IPS-18a (cell line): Measurements from ENCODE around the gene ANKZF1.

Experiments used
- H3K27ac ChIP-seq: one replicate; pipeline ENCODE4 v1.5.1; 2013; ENCODE audit warnings: low read length
- H3K27me3 ChIP-seq: one replicate; pipeline ENCODE4 v1.6.1; 2013; ENCODE audit warnings: mild to moderate bottlenecking, low read length; ENCODE audit not compliant: control insufficient read depth, insufficient read depth
- H3K36me3 ChIP-seq: one replicate; pipeline ENCODE4 v1.6.1; 2013; ENCODE audit warnings: low read depth, low read length; ENCODE audit not compliant: control insufficient read depth
- H3K4me1 ChIP-seq: one replicate; pipeline ENCODE4 v1.6.1; 2013; ENCODE audit warnings: low read depth, low read length; ENCODE audit not compliant: control insufficient read depth
- H3K4me3 ChIP-seq: one replicate; pipeline ENCODE4 v1.5.1; 2013; ENCODE audit warnings: low read length
- H3K9ac ChIP-seq: one replicate; pipeline ENCODE4 v1.6.1; 2013; ENCODE audit warnings: mild to moderate bottlenecking, low read length, moderate library complexity
- H3K9me3 ChIP-seq: one replicate; pipeline ENCODE4 v1.6.1; 2013; ENCODE audit warnings: low read depth, low read length; ENCODE audit not compliant: control insufficient read depth

The ANKZF1 gene

GRCh38 chr2:219270055-219270372 lies 40.4 kb downstream of the ANKZF1 start:
- no peaks in the 10 kb centered on the region for H3K9me3 ChIP-seq
- no peaks in the 10 kb centered on the region for H3K36me3 ChIP-seq
- H3K27me3 ChIP-seq, result no peaks in the 10 kb centered on the region
- no peak overlapping the region for H3K9ac ChIP-seq
- peaks cover 10% of the 10 kb centered on the region for H3K4me1 ChIP-seq
- no peak overlapping the region for H3K27ac ChIP-seq
- no peak overlapping the region for H3K4me3 ChIP-seq

GRCh38 chr2:219271021-219271420 lies 41.4 kb downstream of the ANKZF1 start:
- Histone ChIP-seq H3K4me3 (no peak overlapping the region), H3K9me3 (no peaks in the 10 kb centered on the region), H3K4me1 (peaks cover 10% of the 10 kb centered on the region), H3K27ac (no peak overlapping the region), H3K27me3 (no peaks in the 10 kb centered on the region), H3K36me3 (no peaks in the 10 kb centered on the region), H3K9ac (no peak overlapping the region)

DNA sequence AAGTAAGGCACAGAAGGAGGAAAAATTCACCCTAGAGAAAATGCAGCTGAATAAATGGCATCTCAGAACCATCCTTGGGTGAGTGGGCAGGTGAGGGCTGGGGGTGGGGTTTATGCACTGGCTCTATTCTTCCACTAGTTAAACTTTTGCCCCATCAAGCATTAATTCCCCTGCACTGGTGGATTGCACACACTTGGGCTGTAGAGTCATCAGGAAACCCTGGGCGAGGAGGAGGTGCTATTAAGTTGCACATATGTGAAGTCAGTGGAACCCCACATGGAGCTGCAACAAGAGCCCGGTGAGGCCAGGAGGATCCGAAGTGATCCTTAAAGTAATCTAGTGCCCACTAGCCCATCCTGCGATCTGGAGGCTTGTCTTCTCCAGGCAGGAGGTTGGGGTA lies 42.8 kb downstream of the ANKZF1 start:
- H3K36me3 ChIP-seq, result no peaks in the 10 kb centered on the region

DNA sequence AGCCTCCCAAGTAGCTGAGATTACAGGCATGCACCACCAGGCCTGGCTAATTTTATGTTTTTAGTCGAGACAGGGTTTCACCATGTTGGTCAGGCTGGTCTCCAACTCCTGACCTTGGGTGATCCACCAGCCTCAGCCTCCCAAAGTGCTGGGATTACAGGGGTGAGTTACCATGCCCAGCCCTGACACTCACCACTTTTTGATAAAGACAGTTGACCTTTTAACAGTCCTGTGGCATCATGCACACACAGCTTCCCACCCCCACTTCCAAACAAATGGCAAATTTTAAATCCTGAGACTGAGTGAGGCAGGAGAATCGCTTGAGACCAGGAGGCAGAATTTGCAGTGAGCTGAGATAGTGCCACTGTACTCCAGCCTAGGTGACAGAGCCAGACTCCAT lies 43.4 kb downstream of the ANKZF1 start:
- Histone ChIP-seq H3K9ac (no peak overlapping the region), H3K9me3 (no peaks in the 10 kb centered on the region), H3K27ac (no peak overlapping the region), H3K4me3 (no peak overlapping the region), H3K27me3 (no peaks in the 10 kb centered on the region), H3K36me3 (no peaks in the 10 kb centered on the region), H3K4me1 (peaks cover 16% of the 10 kb centered on the region)

More for the DNA sequence above, 42.8 kb downstream of the ANKZF1 start:
- Histone ChIP-seq H3K4me3 (no peak overlapping the region), H3K9me3 (no peaks in the 10 kb centered on the region), H3K27me3 (no peaks in the 10 kb centered on the region), H3K9ac (no peak overlapping the region), H3K27ac (no peak overlapping the region), H3K4me1 (peaks cover 12% of the 10 kb centered on the region)

- Histone ChIP-seq H3K9ac (no peak overlapping the region), H3K9me3 (no peaks in the 10 kb centered on the region), H3K27me3 (no peaks in the 10 kb centered on the region), H3K36me3 (no peaks in the 10 kb centered on the region), H3K4me3 (no peak overlapping the region), H3K4me1 (peaks cover 25% of the 10 kb centered on the region), H3K27ac (no peak overlapping the region)
These were observed 44.3 kb downstream of the ANKZF1 start for GRCh38 chr2:219273937-219274336.

GRCh38 chr2:219274361-219274921 lies 44.8 kb downstream of the ANKZF1 start:
- H3K36me3 ChIP-seq, result no peaks in the 10 kb centered on the region
- no peaks in the 10 kb centered on the region for H3K9me3 ChIP-seq
- H3K9ac ChIP-seq, result no peak overlapping the region
- no peak overlapping the region for H3K27ac ChIP-seq
- H3K27me3 ChIP-seq, result no peaks in the 10 kb centered on the region
- peaks cover 25% of the 10 kb centered on the region for H3K4me1 ChIP-seq
- no peak overlapping the region for H3K4me3 ChIP-seq

DNA sequence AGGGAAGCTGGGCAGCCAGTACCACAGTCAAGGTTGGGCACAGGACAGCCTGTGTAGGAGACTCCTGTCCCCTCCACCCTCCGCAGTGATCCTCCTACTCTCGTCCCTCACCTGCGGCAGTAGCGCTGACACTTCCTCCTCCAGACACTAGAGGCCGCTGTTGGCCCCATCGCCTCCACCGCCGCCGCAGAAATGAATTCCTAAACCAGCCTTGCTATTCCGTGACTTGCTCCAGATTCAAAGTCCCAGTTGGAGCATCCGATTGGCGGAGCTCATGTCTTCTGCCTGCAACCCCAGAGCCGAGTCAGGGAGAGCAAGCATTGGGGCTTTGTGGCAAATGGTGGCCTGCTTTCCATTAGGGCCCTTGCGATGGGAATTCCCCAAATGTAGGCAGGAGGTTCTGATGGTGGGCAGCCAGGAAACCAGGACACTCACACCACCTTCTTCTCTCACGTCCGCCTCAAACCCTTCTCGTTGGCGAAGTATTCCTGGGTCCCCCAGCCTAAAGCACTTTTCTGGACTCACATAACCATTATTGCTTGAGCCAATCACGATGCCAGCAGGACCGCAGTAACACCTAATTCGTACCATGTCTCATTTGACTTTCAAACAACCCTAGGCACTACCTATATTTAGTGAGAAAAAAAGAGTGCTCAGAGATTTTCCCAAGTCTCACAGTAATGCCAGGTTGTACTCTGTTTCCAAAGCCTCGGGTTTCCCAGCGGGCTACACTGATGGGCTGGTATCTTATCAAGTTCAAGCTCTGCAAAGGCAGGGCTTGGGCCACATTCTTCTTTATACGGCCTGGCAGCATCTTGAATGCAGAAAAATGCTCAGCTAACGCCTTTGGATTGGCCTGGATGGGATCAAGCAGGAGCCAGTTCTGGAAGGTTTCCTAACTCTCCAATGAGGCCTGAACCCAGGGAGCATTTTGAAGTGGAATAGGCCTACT lies 48.4 kb downstream of the ANKZF1 start:
- H3K4me1 ChIP-seq, result peaks cover 31% of the 10 kb centered on the region
- H3K4me3 ChIP-seq, result peak overlapping the region; percentile 57
- H3K27ac ChIP-seq, result no peak overlapping the region
- H3K9ac ChIP-seq, result no peak overlapping the region
- H3K9me3 ChIP-seq, result no peaks in the 10 kb centered on the region
- H3K36me3 ChIP-seq, result no peaks in the 10 kb centered on the region
- no peaks in the 10 kb centered on the region for H3K27me3 ChIP-seq

DNA sequence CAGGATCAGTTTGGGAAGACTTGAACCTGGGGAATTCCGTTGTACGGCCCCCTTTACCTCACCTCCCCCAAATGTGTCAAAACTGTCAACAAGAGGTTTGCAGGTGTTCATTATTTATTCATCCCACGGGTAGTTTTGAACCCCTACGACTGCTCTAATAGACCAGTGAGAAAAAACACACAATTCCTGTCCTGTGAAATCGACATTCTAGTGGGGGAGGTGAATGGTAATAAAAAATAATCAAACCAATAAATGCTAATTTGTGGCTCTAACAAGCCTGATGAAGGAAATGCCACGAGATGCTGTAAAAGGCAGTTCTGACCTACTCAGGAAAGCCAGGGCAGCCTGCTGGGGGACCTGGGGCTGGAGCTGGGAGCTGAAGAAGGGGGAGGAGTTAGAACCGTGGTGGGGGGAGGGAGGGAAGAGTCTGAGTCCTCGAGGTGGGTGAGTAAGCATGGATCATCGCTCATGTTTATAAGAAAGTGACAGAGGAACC lies 49.1 kb downstream of the ANKZF1 start:
- peak overlapping the region; percentile 57 for H3K4me3 ChIP-seq
- H3K4me1 ChIP-seq, result peaks cover 31% of the 10 kb centered on the region
- no peaks in the 10 kb centered on the region for H3K36me3 ChIP-seq
- H3K9ac ChIP-seq, result peak overlapping the region; percentile 48
- H3K9me3 ChIP-seq, result no peaks in the 10 kb centered on the region
- no peak overlapping the region for H3K27ac ChIP-seq
- no peaks in the 10 kb centered on the region for H3K27me3 ChIP-seq

DNA sequence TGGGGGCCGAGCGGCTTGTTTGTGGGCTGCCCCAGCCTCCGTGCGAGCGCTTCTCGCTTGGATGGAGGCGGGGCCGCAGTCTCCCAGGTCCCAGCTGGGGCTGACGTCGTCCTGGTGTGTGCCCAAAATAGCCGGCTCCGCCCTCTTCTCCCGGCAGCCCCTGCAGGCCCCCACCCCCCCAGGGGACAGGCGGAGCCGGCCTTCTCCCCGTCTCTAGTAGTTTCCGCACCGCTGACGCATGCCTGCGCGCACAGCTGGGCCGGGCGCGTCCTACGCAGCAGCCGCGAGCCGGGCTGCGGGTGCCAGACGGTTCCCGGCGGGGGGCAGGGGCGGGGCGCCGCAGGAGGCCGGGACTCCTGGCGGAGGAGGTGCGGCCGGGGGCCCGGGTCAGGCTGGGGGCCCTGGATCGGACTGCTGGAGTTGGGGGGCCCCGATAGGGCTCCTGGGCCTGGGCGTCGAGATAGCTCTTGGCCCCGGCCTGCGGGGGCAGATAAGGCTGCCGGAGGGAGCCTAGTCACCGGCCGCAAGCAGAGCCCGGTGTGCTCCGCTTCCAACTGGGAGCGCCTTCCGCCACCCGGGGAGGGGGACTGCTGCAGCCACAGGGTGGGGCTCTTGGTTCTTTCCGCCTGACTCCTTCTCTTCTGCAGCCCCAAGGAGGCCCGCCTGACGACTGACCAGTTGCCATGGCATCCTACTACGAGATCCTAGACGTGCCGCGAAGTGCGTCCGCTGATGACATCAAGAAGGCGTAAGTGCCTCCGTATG lies 49.7 kb downstream of the ANKZF1 start, which contains the start of gene DNAJB2:
Gene DNAJB2, plus strand, starts transcription at position 216 of the 765 bp plus-strand sequence. Its CDS starts 468 bp downstream, at position 684.
- H3K4me3 ChIP-seq, result peak within 1 kb of the TSS; percentile 57
- H3K27me3 ChIP-seq, result no peaks in the 10 kb centered on the region
- H3K4me1 ChIP-seq, result peaks cover 27% of the 10 kb centered on the region
- H3K9me3 ChIP-seq, result no peaks in the 10 kb centered on the region
- peak within 1 kb of the TSS; percentile 48 for H3K9ac ChIP-seq
- H3K36me3 ChIP-seq, result no peaks in the 10 kb centered on the region
- no peak within 1 kb of the TSS for H3K27ac ChIP-seq

- H3K4me1 ChIP-seq, result peaks cover 21% of the 10 kb centered on the region
- H3K36me3 ChIP-seq, result no peaks in the 10 kb centered on the region
- H3K27ac ChIP-seq, result no peak overlapping the region
- H3K9me3 ChIP-seq, result no peaks in the 10 kb centered on the region
- H3K4me3 ChIP-seq, result peak overlapping the region; percentile 57
- peak overlapping the region; percentile 48 for H3K9ac ChIP-seq
- no peaks in the 10 kb centered on the region for H3K27me3 ChIP-seq
These were observed 50.4 kb downstream of the ANKZF1 start for GRCh38 chr2:219279916-219280516.

DNA sequence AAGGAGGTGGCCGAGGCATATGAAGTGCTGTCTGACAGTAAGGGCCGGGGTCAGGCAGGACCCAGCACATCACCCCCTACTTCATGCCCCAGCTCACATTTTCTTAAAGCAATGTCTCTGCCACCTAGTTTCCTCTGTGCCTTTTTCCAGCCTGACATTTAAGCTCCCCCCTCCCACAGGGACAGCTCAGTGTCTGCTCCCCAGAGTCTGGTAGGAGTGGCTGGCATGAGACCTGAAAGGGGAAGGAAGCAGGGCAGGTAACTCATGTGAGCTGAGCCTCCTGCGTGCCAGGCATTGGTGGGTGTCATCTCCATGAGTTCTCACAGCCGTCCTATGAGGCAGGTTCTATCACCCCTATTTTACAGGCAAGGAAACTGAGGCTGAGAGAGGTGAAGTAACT lies 51.0 kb downstream of the ANKZF1 start:
- Histone ChIP-seq H3K4me1 (peaks cover 21% of the 10 kb centered on the region), H3K27me3 (no peaks in the 10 kb centered on the region), H3K36me3 (no peaks in the 10 kb centered on the region), H3K9ac (no peak overlapping the region), H3K9me3 (no peaks in the 10 kb centered on the region), H3K4me3 (no peak overlapping the region), H3K27ac (no peak overlapping the region)
